Spinal cord (tissue), 10 donors: ENCODE data around the gene PPM1F. TPM values are rescaled to one million over a fixed set of nuclear protein-coding genes. Genes with fewer than 3 reads are reported as not detected.
A peak's percentile ranks its signal among the peaks of the same experiment; 100 is the strongest.

Experiments
- DNase-seq, 6 donors: peaks; one replicate each; pipeline versions ENCODE4 v3.0.0 to v3.0.0-alpha.2; 2013 to 2015; ENCODE audit warnings: low spot score in 6 of 6, low read depth in 4 of 6
- H3K27ac ChIP-seq: one replicate; pipeline ENCODE4 v1.5.1; 2013; ENCODE audit warnings: low read depth, low read length, control low read depth
- H3K27me3 ChIP-seq: one replicate; pipeline ENCODE4 v1.6.1; 2013; ENCODE audit warnings: low read length; ENCODE audit not compliant: control insufficient read depth, insufficient read depth
- H3K36me3 ChIP-seq: one replicate; pipeline ENCODE4 v1.6.1; 2013; ENCODE audit warnings: low read length; ENCODE audit not compliant: control insufficient read depth, insufficient read depth
- H3K4me1 ChIP-seq: one replicate; pipeline ENCODE4 v1.6.1; 2013; ENCODE audit warnings: low read length; ENCODE audit not compliant: control insufficient read depth, insufficient read depth
- H3K4me3 ChIP-seq: one replicate; pipeline ENCODE4 v1.5.1; 2013; ENCODE audit warnings: low read depth, low read length, control low read depth
- H3K9me3 ChIP-seq: one replicate; pipeline ENCODE4 v1.6.1; 2013; ENCODE audit warnings: low read length; ENCODE audit not compliant: control insufficient read depth, insufficient read depth
- WGBS: methylation state at CpG from one replicate; pipeline ENCODE4 v1.1.5; 2013; ENCODE audit warnings: missing lambda C conversion rate; ENCODE audit not compliant: insufficient coverage; 5-methylcytosine and 5-hydroxymethylcytosine counted together
- polyA plus RNA-seq, 2 donors: library from polyadenylated mRNA; unstranded; fragments of 120-200 nt; gene quantifications; one replicate each; pipeline ENCODE4 v1.2.1, GENCODE V29; 2013; ENCODE audit not compliant: insufficient read length in 2 of 2
- total RNA-seq, 2 donors: library from RNA; depleted of rRNA in 1 of 2; stranded (reverse); fragments of 120-200 nt in 1 of 2; fragments of >200 nt in 1 of 2; gene quantifications; one replicate each; pipeline versions ENCODE4 v1.2.3 to v1.2.4, GENCODE V29; 2013 to 2014
- donor health status: healthy.

The PPM1F gene
- total and polyA plus RNA-seq, 4 donors = 22.6 to 34.9 (median 30.3) TPM

DNA sequence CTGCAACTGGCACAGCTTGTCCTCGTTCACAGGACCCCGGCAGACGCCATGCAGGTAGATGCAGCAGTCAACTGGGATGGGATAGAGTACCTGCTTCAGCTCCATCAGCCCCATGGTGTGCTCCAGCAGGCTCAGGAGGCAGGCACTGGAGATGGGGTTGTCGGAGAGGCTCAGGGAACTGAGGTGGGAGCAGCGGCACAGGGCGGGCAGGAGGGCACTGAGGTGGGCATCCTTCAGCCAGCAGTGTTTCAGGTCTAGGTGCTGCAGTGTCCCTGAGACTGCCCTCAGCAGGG lies 38.6 kb upstream of the PPM1F start:
- Histone ChIP-seq H3K36me3 (no peaks in the 10 kb centered on the region), H3K27me3 (no peaks in the 10 kb centered on the region), H3K4me3 (no peak overlapping the region), H3K27ac (no peak overlapping the region), H3K4me1 (no peaks in the 10 kb centered on the region), H3K9me3 (no peaks in the 10 kb centered on the region)
- 82% methylated on average over 6 of the region's 6 CpGs for WGBS
- no peak for DNase-seq

DNA sequence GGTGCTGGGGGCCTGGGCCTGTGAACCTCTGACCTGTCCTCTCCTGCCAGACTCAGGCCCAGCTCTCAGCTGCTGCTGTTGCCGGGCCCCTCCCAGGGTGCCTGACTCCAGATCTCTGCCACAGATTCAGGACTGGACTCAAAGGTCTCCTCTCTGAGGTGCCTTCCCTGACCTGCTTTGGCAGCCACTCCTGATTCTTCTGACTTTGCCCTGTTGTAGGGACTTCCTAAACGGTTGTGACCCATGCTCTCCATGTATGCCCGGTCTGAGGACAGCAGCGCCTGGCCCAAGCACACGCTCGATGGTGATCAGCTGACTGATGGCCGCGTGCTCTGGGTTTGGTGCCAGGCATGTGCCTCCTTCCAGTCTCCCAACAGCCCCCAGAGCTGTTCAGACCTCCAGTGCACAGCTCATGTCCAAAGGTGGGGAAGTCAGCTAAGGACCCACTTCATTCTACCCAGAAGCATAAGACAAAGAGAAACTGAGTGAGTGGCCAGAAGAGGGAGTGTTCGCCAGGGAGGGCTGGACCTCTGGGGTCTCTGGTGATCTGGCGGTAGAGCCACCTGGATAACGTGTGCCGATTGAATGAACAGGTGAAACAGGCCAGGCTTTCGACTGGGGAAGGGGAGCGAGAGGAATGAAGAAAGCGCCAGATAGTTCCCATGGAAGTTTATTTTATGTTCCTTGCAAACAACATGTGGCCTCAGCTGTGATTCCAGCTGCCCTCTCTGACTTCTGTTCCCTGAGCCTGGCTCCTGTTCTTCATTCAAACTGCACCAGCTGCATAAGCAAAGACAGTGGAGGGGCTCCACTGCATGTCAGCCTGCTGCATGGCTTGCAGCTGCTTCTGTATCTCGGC lies 38.0 kb upstream of the PPM1F start:
- Histone ChIP-seq H3K4me1 (no peaks in the 10 kb centered on the region), H3K36me3 (no peaks in the 10 kb centered on the region), H3K27ac (no peak overlapping the region), H3K4me3 (no peak overlapping the region), H3K9me3 (no peaks in the 10 kb centered on the region), H3K27me3 (no peaks in the 10 kb centered on the region)
- WGBS = 74% methylated on average over 16 of the region's 16 CpGs
- no peak for DNase-seq

DNA sequence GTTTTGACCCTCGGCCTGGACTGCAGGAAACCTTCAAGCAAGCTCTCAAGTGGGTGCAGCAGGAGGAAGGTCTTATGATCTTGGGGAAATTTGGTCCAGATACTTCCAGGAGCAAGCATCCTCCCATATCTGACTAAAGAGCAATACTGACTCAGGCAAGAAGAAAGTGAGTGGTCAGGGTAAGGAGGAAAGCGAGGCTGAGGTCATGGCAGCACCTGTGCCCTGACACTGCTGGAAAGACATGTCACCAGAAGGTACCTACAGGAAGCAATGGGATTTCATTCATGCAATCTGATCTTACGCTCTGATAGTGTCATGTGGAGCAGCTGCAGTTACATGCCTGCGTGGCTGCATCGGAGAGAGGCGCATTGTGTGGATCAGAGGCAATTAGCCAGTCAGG lies 36.4 kb upstream of the PPM1F start:
- H3K36me3 ChIP-seq = no peaks in the 10 kb centered on the region
- no peak overlapping the region for H3K27ac ChIP-seq
- H3K27me3 ChIP-seq = no peaks in the 10 kb centered on the region
- peak in 1 of 6 donors; percentile 26 for DNase-seq
- no peak overlapping the region for H3K4me3 ChIP-seq
- no peaks in the 10 kb centered on the region for H3K4me1 ChIP-seq
- 71% methylated on average over 5 of the region's 6 CpGs for WGBS
- H3K9me3 ChIP-seq = no peaks in the 10 kb centered on the region

DNA sequence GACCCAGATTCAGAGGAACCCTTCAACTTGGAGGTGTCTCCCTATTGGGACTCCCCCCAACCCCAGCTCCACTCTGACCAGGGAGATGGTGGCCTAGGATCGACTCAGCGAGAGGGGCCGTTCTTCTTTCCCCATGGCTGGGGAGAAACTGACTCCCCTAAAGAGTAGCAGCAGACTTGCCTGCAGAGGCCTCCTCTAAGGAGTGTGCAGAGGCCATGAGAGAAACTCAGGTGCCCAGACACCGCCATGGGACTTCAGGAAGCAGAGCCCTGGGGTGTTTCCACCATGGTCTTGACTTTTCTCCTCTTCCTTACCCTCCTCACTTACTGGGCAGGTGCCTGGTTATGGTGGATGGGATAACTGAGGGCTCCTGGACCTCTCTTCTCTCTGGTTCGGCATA lies 32.6 kb upstream of the PPM1F start:
- H3K36me3 ChIP-seq = peaks cover 2% of the 10 kb centered on the region
- WGBS = 96% methylated on average over 3 of the region's 5 CpGs
- no peak for DNase-seq
- H3K4me1 ChIP-seq = peaks cover 15% of the 10 kb centered on the region
- no peaks in the 10 kb centered on the region for H3K27me3 ChIP-seq
- H3K9me3 ChIP-seq = no peaks in the 10 kb centered on the region
- H3K4me3 ChIP-seq = no peak overlapping the region
- no peak overlapping the region for H3K27ac ChIP-seq

DNA sequence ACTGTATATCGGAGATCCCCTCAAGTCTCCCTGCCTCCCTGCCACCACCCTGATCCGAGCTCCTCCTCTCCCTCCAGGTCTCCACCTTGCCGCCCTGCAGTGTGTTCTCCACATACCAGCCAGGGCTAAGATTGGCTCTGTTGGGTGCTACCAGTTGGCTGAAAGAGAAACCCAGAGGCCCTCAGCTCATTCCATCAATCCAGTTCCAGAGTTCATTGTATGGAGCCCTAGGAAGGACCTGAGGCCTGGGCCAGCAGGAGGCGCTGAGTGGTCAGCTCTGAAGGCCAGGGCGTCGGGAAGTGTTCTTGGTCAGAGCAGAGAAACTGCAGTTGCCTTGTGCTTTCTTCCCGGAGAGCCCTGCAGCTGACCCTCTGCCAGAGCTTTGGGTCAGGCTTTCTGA lies 32.1 kb upstream of the PPM1F start:
- no peak overlapping the region for H3K4me3 ChIP-seq
- H3K4me1 ChIP-seq = peaks cover 15% of the 10 kb centered on the region
- no peak overlapping the region for H3K27ac ChIP-seq
- H3K27me3 ChIP-seq = no peaks in the 10 kb centered on the region
- no peak for DNase-seq
- H3K9me3 ChIP-seq = no peaks in the 10 kb centered on the region
- H3K36me3 ChIP-seq = peaks cover 2% of the 10 kb centered on the region
- WGBS = 42% methylated on average over 7 of the region's 7 CpGs

DNA sequence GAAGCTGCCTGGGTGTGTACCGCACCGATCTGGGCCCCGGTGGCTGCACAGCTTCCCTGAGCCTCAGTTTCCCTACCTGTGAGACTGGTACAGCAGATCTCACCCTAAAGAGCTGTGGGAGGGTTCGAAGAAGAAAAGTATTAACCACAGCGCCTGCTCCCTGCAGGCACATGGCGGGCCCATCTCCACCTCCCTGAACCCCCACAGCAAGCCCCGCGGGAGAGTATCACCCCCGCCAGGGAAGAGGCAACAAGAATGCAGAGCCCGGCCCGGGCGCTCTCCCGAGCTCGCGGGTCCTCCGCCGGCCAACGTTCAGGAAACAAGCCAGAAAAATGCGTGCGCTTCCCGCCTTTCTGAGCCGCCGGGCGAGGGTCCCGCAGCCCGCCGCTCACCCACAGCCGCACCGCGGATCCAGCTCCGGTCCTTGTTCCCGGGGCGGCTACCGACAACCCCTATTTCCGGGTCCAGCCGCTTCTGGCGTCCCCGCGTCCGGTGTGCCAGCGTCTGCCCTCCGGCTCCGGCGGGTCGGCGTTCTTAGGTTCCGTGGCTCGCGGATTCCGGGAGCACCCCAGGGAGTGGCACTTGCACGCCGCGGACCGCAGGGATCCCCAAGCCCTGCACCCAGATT lies 29.8 kb upstream of the PPM1F start, which contains the start of gene TOP3B:
Gene TOP3B (minus strand): TSS at position 450 of the 628 bp plus-strand sequence. CDS start 7,078 bp downstream, outside the sequence.
- peak within 1 kb of the TSS; percentile 93 for H3K4me3 ChIP-seq
- 0% methylated on average over 48 of the region's 54 CpGs for WGBS
- DNase-seq = peak; percentile 55 to 94 (median 68)
- peaks cover 15% of the 10 kb centered on the region for H3K36me3 ChIP-seq
- H3K27ac ChIP-seq = peak within 1 kb of the TSS; percentile 19
- no peaks in the 10 kb centered on the region for H3K9me3 ChIP-seq
- no peaks in the 10 kb centered on the region for H3K27me3 ChIP-seq
- H3K4me1 ChIP-seq = peaks cover 15% of the 10 kb centered on the region

DNA sequence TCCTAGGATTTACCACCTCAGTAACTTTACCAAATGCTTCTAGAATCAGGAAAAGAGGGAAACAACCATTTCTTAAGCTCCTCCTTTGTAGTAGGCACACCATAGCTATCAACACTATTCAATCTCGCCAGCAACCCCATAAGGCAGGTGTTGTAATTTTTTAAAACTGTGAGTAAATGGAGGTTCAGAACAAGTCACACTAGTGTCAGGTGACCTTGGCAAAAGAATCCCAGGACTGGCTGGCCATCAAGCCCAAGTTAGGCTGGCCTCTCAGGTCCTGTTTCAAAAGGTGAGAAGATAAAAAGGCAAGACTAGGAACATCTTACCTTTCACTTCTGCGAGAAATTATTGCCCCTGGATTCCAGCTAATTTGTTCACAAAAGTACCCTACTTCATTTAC lies 29.2 kb upstream of the PPM1F start:
- H3K27me3 ChIP-seq = no peaks in the 10 kb centered on the region
- H3K4me1 ChIP-seq = peaks cover 15% of the 10 kb centered on the region
- H3K9me3 ChIP-seq = no peaks in the 10 kb centered on the region
- 50% methylated on average over 1 of the region's 2 CpGs for WGBS
- H3K36me3 ChIP-seq = peaks cover 15% of the 10 kb centered on the region
- H3K4me3 ChIP-seq = peak overlapping the region; percentile 93
- no peak for DNase-seq
- H3K27ac ChIP-seq = no peak overlapping the region

DNA sequence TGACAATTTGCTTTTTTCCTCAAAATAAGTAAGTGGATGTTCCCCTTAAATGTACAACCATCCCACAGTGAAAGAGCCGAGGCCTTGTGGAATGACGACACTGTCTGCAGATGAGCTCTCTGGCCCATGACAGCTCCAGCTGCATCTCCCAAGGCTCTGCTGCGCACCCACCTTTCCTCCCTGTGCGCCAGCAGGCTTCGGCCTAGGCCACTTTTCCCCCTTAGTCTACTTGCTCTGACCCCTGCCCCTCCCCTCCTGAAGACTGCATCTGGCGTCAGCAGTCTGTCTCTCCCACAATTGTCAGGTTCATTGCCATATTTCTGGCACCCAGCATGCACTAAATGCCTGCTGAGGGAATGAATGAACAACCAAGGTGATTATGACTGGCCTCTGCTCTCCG lies 27.9 kb upstream of the PPM1F start:
- Histone ChIP-seq H3K4me1 (peaks cover 15% of the 10 kb centered on the region), H3K4me3 (no peak overlapping the region), H3K27ac (no peak overlapping the region), H3K9me3 (no peaks in the 10 kb centered on the region), H3K36me3 (peaks cover 17% of the 10 kb centered on the region), H3K27me3 (no peaks in the 10 kb centered on the region)
- no peak for DNase-seq
- 81% methylated on average over 7 of the region's 7 CpGs for WGBS

DNA sequence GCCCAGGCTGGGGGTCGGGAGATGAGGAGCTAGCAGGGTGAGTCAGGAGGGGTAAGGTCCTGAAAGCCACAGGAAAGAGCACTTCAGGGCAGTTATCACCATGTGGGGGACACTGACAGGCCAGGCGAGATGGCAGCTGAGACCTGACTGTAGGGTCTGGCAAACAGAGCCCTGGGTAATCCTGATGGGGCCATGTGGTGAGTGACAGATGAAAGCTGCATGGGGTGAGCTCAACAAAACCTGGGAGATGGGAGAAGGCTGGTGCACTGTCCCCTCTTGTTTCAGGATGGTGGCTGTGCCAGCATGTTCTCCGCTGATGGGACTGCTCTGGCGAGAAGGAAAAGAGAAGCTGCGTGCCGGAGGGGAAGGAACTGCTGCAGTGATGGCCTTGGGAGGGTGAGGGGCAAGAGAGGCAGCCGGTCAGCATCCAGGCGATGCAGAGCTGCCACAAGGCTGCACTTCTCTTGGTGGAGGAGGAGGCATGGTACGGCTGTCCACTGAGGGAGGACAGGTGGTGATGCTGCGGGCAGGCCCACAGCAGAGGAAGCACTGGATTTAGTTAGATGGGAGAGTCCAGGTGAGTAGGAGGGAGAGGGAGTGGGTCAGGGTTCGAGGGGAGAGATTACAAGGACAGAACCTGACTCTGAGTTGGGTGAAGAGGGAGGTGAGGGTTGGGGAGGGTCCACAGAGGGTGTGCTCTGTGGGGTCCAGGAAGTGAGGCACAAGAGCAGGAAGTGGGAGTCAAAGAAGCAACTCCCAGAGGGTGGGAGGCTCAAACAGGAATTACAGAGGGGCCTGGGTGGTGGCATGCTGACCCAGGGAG lies 26.1 kb upstream of the PPM1F start:
- no peak overlapping the region for H3K27ac ChIP-seq
- no peak for DNase-seq
- H3K4me3 ChIP-seq = no peak overlapping the region
- H3K9me3 ChIP-seq = no peaks in the 10 kb centered on the region
- H3K27me3 ChIP-seq = no peaks in the 10 kb centered on the region
- H3K4me1 ChIP-seq = peaks cover 15% of the 10 kb centered on the region
- peaks cover 32% of the 10 kb centered on the region for H3K36me3 ChIP-seq
- WGBS = 96% methylated on average over 11 of the region's 11 CpGs
